Activated T-cell treated with anti-CD3 and anti-CD28 coated beads, Interleukin-2, amount 50 U/mL, for 4 hours (primary cell): ENCODE results near the gene BCR. TPM values are rescaled to one million over a fixed set of nuclear protein-coding genes. Genes with fewer than 3 reads are reported as not detected.

Experiments used
- ATAC-seq, 2 donors: fragments of 200-7000 bp; cut with Tn5 transposase; one replicate each; pipeline ENCODE4 v1.10.0; 2021
- DNase-seq: peaks from one replicate; pipeline ENCODE4 v3.0.0-alpha.2; 2020
- H3K27me3 Mint-ChIP-seq: one replicate; pipeline ENCODE4 v1.8.0; 2021; ENCODE audit warnings: low read depth, mixed read lengths
- H3K36me3 Mint-ChIP-seq: one replicate; pipeline ENCODE4 v1.8.0; 2022; ENCODE audit warnings: mixed read lengths; ENCODE audit not compliant: insufficient read depth
- H3K4me1 Mint-ChIP-seq: one replicate; pipeline ENCODE4 v1.8.0; 2021; ENCODE audit warnings: low read depth, mixed read lengths
- H3K4me3 Mint-ChIP-seq: one replicate; pipeline ENCODE4 v1.8.0; 2021; ENCODE audit warnings: mild to moderate bottlenecking, moderate library complexity, mixed read lengths
- H3K9me3 Mint-ChIP-seq: one replicate; pipeline ENCODE4 v1.8.0; 2021; ENCODE audit warnings: mixed read lengths
- total RNA-seq, 3 donors: library from RNA; stranded (reverse); gene quantifications; one replicate each; pipeline ENCODE4 v1.2.1, GENCODE V29; 2021

The BCR gene
- total RNA-seq, 3 donors from 2014 or later = 58.2 to 63.1 (median 61.3) TPM

- no peaks in the 10 kb centered on the region for H3K9me3 Mint-ChIP-seq
- no peaks in the 10 kb centered on the region for H3K27me3 Mint-ChIP-seq
- H3K36me3 Mint-ChIP-seq = peaks cover 10% of the 10 kb centered on the region
- no peak overlapping the region for H3K4me3 Mint-ChIP-seq
- H3K4me1 Mint-ChIP-seq = peaks cover 85% of the 10 kb centered on the region
- ATAC-seq (no peak), DNase-seq (no peak)
These were observed 58.4 kb downstream of the BCR start for GRCh38 chr22:23238707-23239106.

- Mint-ChIP-seq H3K27me3 (no peaks in the 10 kb centered on the region), H3K4me1 (peaks cover 85% of the 10 kb centered on the region), H3K36me3 (peaks cover 8% of the 10 kb centered on the region), H3K4me3 (no peak overlapping the region), H3K9me3 (no peaks in the 10 kb centered on the region)
- no peak for ATAC-seq
- no peak for DNase-seq
These were observed 59.1 kb downstream of the BCR start for GRCh38 chr22:23239429-23239828.

DNA sequence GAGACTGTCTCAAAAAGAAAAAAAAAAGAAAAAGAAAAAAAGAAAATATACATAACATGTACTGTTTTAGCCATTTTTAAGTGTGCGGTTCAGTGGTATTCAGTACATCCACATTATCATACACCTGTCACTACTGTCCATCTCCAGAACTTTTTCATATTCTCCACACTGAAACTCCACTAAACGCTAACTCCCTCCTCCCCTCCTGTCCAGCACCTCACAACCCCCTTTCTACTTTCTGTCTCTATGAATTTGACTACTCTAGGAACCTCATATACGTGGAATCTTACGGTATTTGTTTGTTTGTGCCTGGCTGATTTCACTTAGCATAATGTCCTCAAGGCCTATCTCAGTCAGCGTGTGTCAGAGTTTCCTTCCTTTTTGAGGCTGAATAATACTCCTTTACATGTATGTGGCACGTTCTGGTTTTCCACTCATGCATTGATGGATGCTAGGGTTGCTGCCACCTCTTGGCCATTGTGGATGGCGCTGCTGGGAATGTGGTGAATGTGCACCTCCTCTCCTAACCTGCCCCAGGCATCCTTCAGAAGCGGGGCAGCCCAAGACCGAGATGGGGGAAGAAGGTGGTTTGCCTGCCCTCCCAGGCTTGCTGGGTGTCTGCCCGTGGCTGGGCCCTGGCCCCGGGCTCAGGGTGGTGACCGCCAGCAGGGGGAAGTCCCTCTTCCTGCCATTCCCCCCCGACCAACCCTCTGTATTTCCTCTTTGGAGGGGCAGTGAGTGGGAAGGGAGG is 60.5 kb downstream of the BCR start:
- H3K27me3 Mint-ChIP-seq = no peaks in the 10 kb centered on the region
- ATAC-seq (peak in 1 of 2 donors; percentile 13), DNase-seq (peak; percentile 27)
- H3K36me3 Mint-ChIP-seq = peaks cover 5% of the 10 kb centered on the region
- peak overlapping the region; percentile 8 for H3K4me3 Mint-ChIP-seq
- H3K4me1 Mint-ChIP-seq = peaks cover 88% of the 10 kb centered on the region
- H3K9me3 Mint-ChIP-seq = no peaks in the 10 kb centered on the region

DNA sequence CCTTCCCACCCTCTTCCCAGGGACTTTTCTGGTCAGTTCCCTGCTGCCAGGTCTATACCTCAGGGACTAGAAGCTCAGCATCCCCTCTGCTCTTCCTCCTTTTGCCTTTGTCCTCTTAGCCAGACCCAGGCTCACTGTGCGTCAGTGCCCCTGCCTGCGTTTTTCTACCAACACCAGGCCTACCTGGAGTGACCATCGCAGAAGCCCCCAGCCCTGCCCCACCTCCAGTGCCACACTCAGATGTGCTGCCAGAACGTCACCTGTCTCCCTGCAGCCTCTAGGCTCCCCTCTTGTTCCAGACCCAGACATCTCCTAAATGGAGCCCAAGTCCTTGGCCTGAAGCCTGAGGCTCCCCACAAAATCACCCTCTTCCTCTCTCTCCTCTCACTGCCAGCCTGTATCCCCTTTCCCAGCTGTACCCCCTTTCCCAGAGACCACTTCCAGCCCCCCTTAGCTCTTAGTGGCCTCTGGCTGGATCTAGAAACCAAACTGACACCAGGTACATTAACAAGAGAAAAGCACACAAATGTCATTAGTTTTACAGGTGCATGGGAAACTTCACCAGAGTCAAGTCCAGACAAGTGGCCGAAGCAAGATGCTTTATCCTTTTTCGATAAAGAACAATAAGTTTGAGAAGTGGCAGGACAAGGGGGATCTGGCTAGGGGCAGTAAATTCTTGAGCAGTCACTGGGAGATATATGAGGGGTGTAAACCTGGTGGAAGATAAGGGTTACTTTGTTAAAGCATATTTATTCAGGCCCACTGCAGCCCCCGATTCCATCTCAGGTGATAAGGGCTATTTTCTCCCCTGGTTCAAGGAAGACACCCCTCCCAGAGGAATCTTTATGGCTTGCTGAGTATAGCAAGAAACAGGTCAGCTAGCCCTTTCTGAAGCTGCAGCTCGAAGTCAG is 61.5 kb downstream of the BCR start:
- peaks cover 89% of the 10 kb centered on the region for H3K4me1 Mint-ChIP-seq
- DNase-seq (no peak), ATAC-seq (no peak)
- H3K4me3 Mint-ChIP-seq = peak overlapping the region; percentile 41
- H3K27me3 Mint-ChIP-seq = no peaks in the 10 kb centered on the region
- peaks cover 5% of the 10 kb centered on the region for H3K36me3 Mint-ChIP-seq
- H3K9me3 Mint-ChIP-seq = no peaks in the 10 kb centered on the region

- H3K27me3 Mint-ChIP-seq = no peaks in the 10 kb centered on the region
- DNase-seq = no peak
- peaks cover 89% of the 10 kb centered on the region for H3K4me1 Mint-ChIP-seq
- ATAC-seq = no peak
- H3K4me3 Mint-ChIP-seq = peak overlapping the region; percentile 69
- H3K36me3 Mint-ChIP-seq = peaks cover 5% of the 10 kb centered on the region
- H3K9me3 Mint-ChIP-seq = no peaks in the 10 kb centered on the region
These were observed 62.2 kb downstream of the BCR start for GRCh38 chr22:23242473-23243001.

- Mint-ChIP-seq H3K36me3 (peaks cover 3% of the 10 kb centered on the region), H3K4me3 (peak overlapping the region; percentile 69), H3K9me3 (no peaks in the 10 kb centered on the region), H3K27me3 (no peaks in the 10 kb centered on the region), H3K4me1 (peaks cover 89% of the 10 kb centered on the region)
- ATAC-seq (peak; percentile 94), DNase-seq (peak; percentile 54)
These were observed 62.8 kb downstream of the BCR start for GRCh38 chr22:23243006-23243573.

- Mint-ChIP-seq H3K36me3 (peaks cover 3% of the 10 kb centered on the region), H3K4me3 (peak overlapping the region; percentile 69), H3K4me1 (peaks cover 89% of the 10 kb centered on the region), H3K9me3 (no peaks in the 10 kb centered on the region), H3K27me3 (no peaks in the 10 kb centered on the region)
- ATAC-seq (no peak), DNase-seq (no peak)
These were observed 63.8 kb downstream of the BCR start for GRCh38 chr22:23243859-23244689.

DNA sequence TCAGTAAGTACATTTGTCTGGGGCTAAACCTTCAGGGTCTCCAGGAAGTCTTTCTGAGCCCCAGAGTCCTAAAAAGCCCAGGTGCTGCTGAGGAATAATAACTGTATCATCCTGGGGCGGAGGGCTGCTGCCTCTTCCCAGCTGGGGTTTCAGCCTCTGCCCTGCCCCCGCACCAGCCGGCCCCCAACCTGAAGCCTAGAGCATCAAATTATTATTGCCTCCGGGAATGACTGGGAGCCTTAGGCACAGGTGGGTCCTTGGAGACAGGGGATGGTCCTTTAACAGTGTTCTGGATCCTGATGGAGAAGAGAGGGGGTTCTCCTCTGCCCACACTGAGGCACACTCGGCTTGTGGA is 64.4 kb downstream of the BCR start:
- Mint-ChIP-seq H3K27me3 (no peaks in the 10 kb centered on the region), H3K4me3 (no peak overlapping the region), H3K9me3 (no peaks in the 10 kb centered on the region), H3K36me3 (no peaks in the 10 kb centered on the region), H3K4me1 (peaks cover 88% of the 10 kb centered on the region)
- ATAC-seq = no peak
- no peak for DNase-seq

GRCh38 chr22:23245045-23245798 is 64.9 kb downstream of the BCR start:
- no peak for DNase-seq

DNA sequence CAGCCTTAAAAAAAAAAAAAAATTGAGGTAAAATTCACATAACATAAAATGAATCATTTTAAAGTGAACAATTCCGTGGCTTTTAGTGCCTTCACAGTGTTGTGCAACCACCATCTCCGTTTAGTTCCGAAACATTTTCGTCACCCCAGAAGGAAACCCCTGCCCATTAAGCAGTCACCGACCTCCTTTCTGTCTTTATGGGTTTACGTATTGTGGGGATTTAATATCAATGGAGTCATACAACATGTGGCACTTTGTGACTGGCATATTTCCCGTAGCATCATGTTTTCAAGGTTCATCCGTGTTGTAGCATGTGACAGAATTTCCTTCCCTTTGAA is 65.5 kb downstream of the BCR start:
- H3K9me3 Mint-ChIP-seq = no peaks in the 10 kb centered on the region
- H3K4me3 Mint-ChIP-seq = no peak overlapping the region
- peaks cover 92% of the 10 kb centered on the region for H3K4me1 Mint-ChIP-seq
- no peak for ATAC-seq
- DNase-seq = no peak
- no peaks in the 10 kb centered on the region for H3K36me3 Mint-ChIP-seq
- no peaks in the 10 kb centered on the region for H3K27me3 Mint-ChIP-seq

More at GRCh38 chr22:23245045-23245798, 64.9 kb downstream of the BCR start:
- no peaks in the 10 kb centered on the region for H3K36me3 Mint-ChIP-seq
- peaks cover 90% of the 10 kb centered on the region for H3K4me1 Mint-ChIP-seq
- no peaks in the 10 kb centered on the region for H3K9me3 Mint-ChIP-seq
- no peak overlapping the region for H3K4me3 Mint-ChIP-seq
- ATAC-seq = no peak
- no peaks in the 10 kb centered on the region for H3K27me3 Mint-ChIP-seq

DNA sequence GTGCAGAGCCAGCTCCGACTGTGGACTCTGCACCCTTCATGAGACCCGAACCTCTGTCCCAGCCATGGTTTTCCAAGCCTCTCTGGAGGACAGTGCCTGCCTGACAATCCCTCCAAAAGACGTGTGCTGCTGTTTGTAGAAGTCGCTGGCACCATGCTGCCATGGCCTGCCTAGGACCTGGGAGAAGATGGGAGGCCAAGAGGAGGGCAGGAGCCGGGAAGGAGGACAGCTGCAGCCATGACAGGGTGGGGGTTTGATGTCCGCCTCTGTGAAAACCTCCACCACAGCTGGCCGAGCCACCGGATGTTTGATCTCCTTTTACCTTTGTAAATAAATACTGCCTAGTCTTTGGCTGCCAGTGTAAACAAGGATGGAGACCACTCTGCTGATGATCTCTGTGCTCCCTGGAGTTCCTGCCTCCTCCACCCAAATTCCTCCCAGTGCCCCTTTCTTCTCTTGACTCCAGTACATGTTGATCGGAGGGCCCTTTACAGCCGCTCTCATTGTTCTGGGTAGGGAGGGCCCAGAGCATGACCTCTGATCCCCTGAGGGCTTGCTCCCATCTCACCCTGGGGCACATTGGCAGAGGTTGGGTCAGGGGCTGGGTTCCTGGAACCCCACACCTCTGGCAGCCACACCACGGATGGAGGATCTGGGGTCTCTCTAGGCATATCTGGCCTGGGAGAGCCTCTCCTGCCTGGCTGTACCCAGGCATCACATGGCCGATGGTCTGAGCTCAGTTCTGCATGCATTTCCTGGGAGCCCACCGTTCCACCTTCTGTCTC is 66.9 kb downstream of the BCR start:
- Mint-ChIP-seq H3K4me3 (no peak overlapping the region), H3K27me3 (no peaks in the 10 kb centered on the region), H3K4me1 (peaks cover 93% of the 10 kb centered on the region), H3K36me3 (no peaks in the 10 kb centered on the region), H3K9me3 (no peaks in the 10 kb centered on the region)
- ATAC-seq (no peak), DNase-seq (no peak)

GRCh38 chr22:23248583-23248982 is 68.3 kb downstream of the BCR start:
- no peak for ATAC-seq
- H3K4me3 Mint-ChIP-seq = no peak overlapping the region
- H3K27me3 Mint-ChIP-seq = no peaks in the 10 kb centered on the region
- no peak for DNase-seq
- no peaks in the 10 kb centered on the region for H3K9me3 Mint-ChIP-seq
- H3K4me1 Mint-ChIP-seq = peaks cover 79% of the 10 kb centered on the region
- peaks cover 1% of the 10 kb centered on the region for H3K36me3 Mint-ChIP-seq
